GM19324 (cell line): Measurements from ENCODE around the gene TMEM240.
"Not testable (repeated sequence)": the region's sequence is repeated elsewhere in the genome, so short reads cannot be mapped to it uniquely, and the experiment has no call there.

Experiments
- ATAC-seq: cut with Tn5 transposase; IDR thresholded peaks from one replicate; pipeline ENCODE4 v1.9.1; 2021; ENCODE audit warnings: mild to moderate bottlenecking, moderate library complexity; ENCODE audit not compliant: unreplicated experiment, low FRiP score

The TMEM240 gene

GRCh38 chr1:1558591-1558990 is 18.2 kb upstream of the TMEM240 start:
- ATAC-seq: no peak

- not testable (repeated sequence) for ATAC-seq
Measured at GRCh38 chr1:1557688-1558087, 17.3 kb upstream of the TMEM240 start.

- ATAC-seq: not testable (repeated sequence)
Measured at GRCh38 chr1:1556961-1557360, 16.5 kb upstream of the TMEM240 start.

- no peak for ATAC-seq
Measured at GRCh38 chr1:1556505-1556904, 16.1 kb upstream of the TMEM240 start.

- no peak for ATAC-seq
Measured at GRCh38 chr1:1554926-1555915, 14.8 kb upstream of the TMEM240 start.

GRCh38 chr1:1554550-1554925 is 14.1 kb upstream of the TMEM240 start:
- no peak for ATAC-seq

GRCh38 chr1:1553821-1554494 is 13.5 kb upstream of the TMEM240 start:
- no peak for ATAC-seq

GRCh38 chr1:1552263-1552639 is 11.8 kb upstream of the TMEM240 start:
- ATAC-seq: no peak

- no peak for ATAC-seq
Measured at GRCh38 chr1:1551524-1552262, 11.3 kb upstream of the TMEM240 start.

- no peak for ATAC-seq
Measured at GRCh38 chr1:1550591-1551432, 10.4 kb upstream of the TMEM240 start.

- no peak for ATAC-seq
Measured at GRCh38 chr1:1550087-1550486, 9.7 kb upstream of the TMEM240 start.

- ATAC-seq: no peak
Measured at GRCh38 chr1:1548591-1548990, 8.2 kb upstream of the TMEM240 start.

GRCh38 chr1:1547476-1547875 is 7.1 kb upstream of the TMEM240 start:
- no peak for ATAC-seq

GRCh38 chr1:1547011-1547410 is 6.6 kb upstream of the TMEM240 start:
- ATAC-seq: no peak

- ATAC-seq: no peak
Measured at GRCh38 chr1:1545946-1546737, 5.7 kb upstream of the TMEM240 start.

- ATAC-seq: no peak
Measured at GRCh38 chr1:1544544-1544943, 4.1 kb upstream of the TMEM240 start.

- no peak for ATAC-seq
Measured at GRCh38 chr1:1543706-1544099, 3.3 kb upstream of the TMEM240 start.

GRCh38 chr1:1542766-1543705 is 2.6 kb upstream of the TMEM240 start:
- no peak for ATAC-seq
